Mesothelial cell of epicardium (in vitro differentiated cells): ENCODE data around the gene ARSG. TPM values are rescaled to one million over a fixed set of nuclear protein-coding genes. Genes with fewer than 3 reads are reported as not detected.

ENCODE experiments used
- DNase-seq, 2 experiments: peaks; one replicate each; pipeline ENCODE4 v3.0.0; 2021; ENCODE audit warnings: low spot score in 2 of 2; ENCODE audit not compliant: unreplicated experiment in 2 of 2
- H3K27ac Mint-ChIP-seq: 2 replicates; pipeline ENCODE4 v1.8.0; 2021; ENCODE audit warnings: mixed read lengths
- H3K27me3 Mint-ChIP-seq: 2 replicates; pipeline ENCODE4 v1.8.0; 2021; ENCODE audit warnings: low read depth, mixed read lengths
- H3K36me3 Mint-ChIP-seq: 2 replicates; pipeline ENCODE4 v1.8.0; 2021; ENCODE audit warnings: mixed read lengths
- H3K4me1 Mint-ChIP-seq: 2 replicates; pipeline ENCODE4 v1.8.0; 2021; ENCODE audit warnings: mixed read lengths
- H3K4me3 Mint-ChIP-seq: 2 replicates; pipeline ENCODE4 v1.8.0; 2021; ENCODE audit warnings: mild to moderate bottlenecking, moderate library complexity, mixed read lengths
- H3K9me3 Mint-ChIP-seq: 2 replicates; pipeline ENCODE4 v1.8.0; 2021; ENCODE audit warnings: mixed read lengths
- CTCF ChIP-seq: fragments of 200-600 bp; sonication (generic); IDR thresholded peaks from one replicate; pipeline ENCODE4 v1.5.0; 2021; ENCODE audit warnings: antibody characterized with exemption; ENCODE audit not compliant: unreplicated experiment
- total RNA-seq: library from RNA; stranded (reverse); gene quantifications from 3 replicates; pipeline ENCODE4 v1.2.1, GENCODE V29; 2021

Gene ARSG
- total RNA-seq, 1 donor from 2014 or later = 7.8 TPM

GRCh38 chr17:68387435-68388218 is 96.3 kb downstream of the ARSG start:
- no peak for DNase-seq
- TF ChIP-seq CTCF = no peak
- Mint-ChIP-seq H3K36me3 (no peaks in the 10 kb centered on the region), H3K27me3 (no peaks in the 10 kb centered on the region), H3K4me3 (no peak overlapping the region), H3K4me1 (peaks cover 20% of the 10 kb centered on the region), H3K9me3 (no peaks in the 10 kb centered on the region), H3K27ac (no peak overlapping the region)

- no peak for TF ChIP-seq CTCF
- H3K27me3 Mint-ChIP-seq = no peaks in the 10 kb centered on the region
- H3K4me3 Mint-ChIP-seq = no peak overlapping the region
- no peaks in the 10 kb centered on the region for H3K9me3 Mint-ChIP-seq
- peaks cover 13% of the 10 kb centered on the region for H3K4me1 Mint-ChIP-seq
- no peak for DNase-seq
- H3K27ac Mint-ChIP-seq = no peak overlapping the region
- no peaks in the 10 kb centered on the region for H3K36me3 Mint-ChIP-seq
Observed at GRCh38 chr17:68389041-68389440, 97.7 kb downstream of the ARSG start.

- TF ChIP-seq CTCF = no peak
- H3K36me3 Mint-ChIP-seq = peaks cover 6% of the 10 kb centered on the region
- H3K4me3 Mint-ChIP-seq = no peak overlapping the region
- H3K27me3 Mint-ChIP-seq = no peaks in the 10 kb centered on the region
- H3K27ac Mint-ChIP-seq = no peak overlapping the region
- DNase-seq = no peak
- H3K4me1 Mint-ChIP-seq = peaks cover 8% of the 10 kb centered on the region
- peaks cover 3% of the 10 kb centered on the region for H3K9me3 Mint-ChIP-seq
Observed at GRCh38 chr17:68390888-68391545, 99.7 kb downstream of the ARSG start.

GRCh38 chr17:68391561-68392268 is 100.4 kb downstream of the ARSG start:
- Mint-ChIP-seq H3K27me3 (no peaks in the 10 kb centered on the region), H3K9me3 (peaks cover 3% of the 10 kb centered on the region), H3K4me3 (no peak overlapping the region), H3K36me3 (peaks cover 6% of the 10 kb centered on the region), H3K4me1 (peaks cover 6% of the 10 kb centered on the region), H3K27ac (no peak overlapping the region)
- no peak for TF ChIP-seq CTCF
- DNase-seq = no peak

GRCh38 chr17:68394608-68395331 is 103.5 kb downstream of the ARSG start:
- Mint-ChIP-seq H3K4me1 (peaks cover 6% of the 10 kb centered on the region), H3K27ac (no peak overlapping the region), H3K4me3 (no peak overlapping the region), H3K9me3 (peaks cover 3% of the 10 kb centered on the region), H3K36me3 (peaks cover 6% of the 10 kb centered on the region), H3K27me3 (no peaks in the 10 kb centered on the region)
- TF ChIP-seq CTCF = no peak
- no peak for DNase-seq
